CD4-positive, alpha-beta memory T cell (primary cell): ENCODE data around the gene ZNF808. TPM values are rescaled to one million over a fixed set of nuclear protein-coding genes. Genes with fewer than 3 reads are reported as not detected.
A peak's percentile ranks its signal among the peaks of the same experiment; 100 is the strongest.
"Not testable (repeated sequence)": the region's sequence is repeated elsewhere in the genome, so short reads cannot be mapped to it uniquely, and the experiment has no call there.

Experiments used
- CTCF ChIA-PET: fragments of 350-600 bp; sonication (Branson Sonifier 250); formaldehyde crosslinking; loops from one replicate; lab custom pipeline; 2021; ENCODE audit warnings: inconsistent platforms; ENCODE audit not compliant: partially characterized antibody; lab: Charles Lee
- POLR2A ChIA-PET: fragments of 350-600 bp; sonication (Branson Sonifier 250); formaldehyde crosslinking; loops from one replicate; lab custom pipeline; 2021; ENCODE audit not compliant: partially characterized antibody; lab: Charles Lee
- DNase-seq, 5 donors: peaks; one replicate each; pipeline versions ENCODE4 v3.0.0 to v3.0.0-alpha.2; 2020 to 2022; ENCODE audit warnings: mixed read lengths in 1 of 5
- H3K27ac ChIP-seq: one replicate; pipeline ENCODE4 v1.7.0; 2013; ENCODE audit warnings: low read depth, low read length
- H3K27me3 ChIP-seq: 2 replicates; pipeline ENCODE4 v1.7.0; 2013; ENCODE audit warnings: mild to moderate bottlenecking, low read length, moderate library complexity; ENCODE audit not compliant: insufficient read depth
- H3K36me3 ChIP-seq: 2 replicates; pipeline ENCODE4 v1.7.0; 2013; ENCODE audit warnings: mild to moderate bottlenecking, low read length, moderate library complexity; ENCODE audit not compliant: insufficient read depth
- H3K4me1 ChIP-seq: 2 replicates; pipeline ENCODE4 v1.7.0; 2013; ENCODE audit warnings: mild to moderate bottlenecking, low read length, moderate library complexity; ENCODE audit not compliant: insufficient read depth
- H3K4me3 ChIP-seq, 2 donors: one replicate each; pipeline ENCODE4 v1.7.0; 2013; ENCODE audit warnings: low read length in 2 of 2, mild to moderate bottlenecking in 1 of 2
- H3K9me3 ChIP-seq, 2 donors: one replicate each; pipeline ENCODE4 v1.7.0; 2013; ENCODE audit warnings: low read length in 2 of 2, control low read depth in 1 of 2; ENCODE audit not compliant: control insufficient read depth in 1 of 2
- H3K27ac Mint-ChIP-seq, 7 donors: one replicate each; pipeline ENCODE4 v1.8.0; 2020 to 2021; ENCODE audit warnings: mixed read lengths in 7 of 7, mild to moderate bottlenecking in 6 of 7, inconsistent platforms in 3 of 7, moderate library complexity in 3 of 7
- H3K27me3 Mint-ChIP-seq, 2 donors: one replicate each; pipeline ENCODE4 v1.8.0; 2020 to 2021; ENCODE audit warnings: mixed read lengths in 2 of 2
- H3K36me3 Mint-ChIP-seq, 2 donors: one replicate each; pipeline ENCODE4 v1.8.0; 2020 to 2021; ENCODE audit warnings: mixed read lengths in 2 of 2, inconsistent platforms in 1 of 2, mild to moderate bottlenecking in 1 of 2
- H3K4me1 Mint-ChIP-seq, 4 donors: one replicate each; pipeline ENCODE4 v1.8.0; 2020 to 2021; ENCODE audit warnings: mixed read lengths in 4 of 4, mild to moderate bottlenecking in 1 of 4
- H3K4me3 Mint-ChIP-seq, 8 donors: one replicate each; pipeline ENCODE4 v1.8.0; 2020 to 2021; ENCODE audit warnings: mixed read lengths in 8 of 8, mild to moderate bottlenecking in 7 of 8, moderate library complexity in 6 of 8, inconsistent platforms in 3 of 8
- H3K9me3 Mint-ChIP-seq, 8 donors: one replicate each; pipeline ENCODE4 v1.8.0; 2020 to 2021; ENCODE audit warnings: mixed read lengths in 8 of 8, mild to moderate bottlenecking in 5 of 8, inconsistent platforms in 3 of 8, moderate library complexity in 1 of 8
- intact Hi-C: fragments of 100-400 bp; cut with micrococcal nuclease; formaldehyde crosslinking; loops from one replicate; pipeline ENCODE4 v1.15.1; 2023
- polyA plus RNA-seq, 2 donors: library from polyadenylated mRNA; unstranded; fragments of 300-500 nt; fragmentation: Illumina TruSeq; gene quantifications; one replicate each; pipeline ENCODE4 v1.2.3, GENCODE V29; 2021
- total RNA-seq, 2 experiments: library from RNA; stranded (reverse); gene quantifications; one replicate each; pipeline ENCODE4 v1.2.3, GENCODE V29; 2021

ZNF808 gene
- total and polyA plus RNA-seq, 4 experiments from 2014 or later = 2.0 to 65.2 (median 36.3) TPM

DNA sequence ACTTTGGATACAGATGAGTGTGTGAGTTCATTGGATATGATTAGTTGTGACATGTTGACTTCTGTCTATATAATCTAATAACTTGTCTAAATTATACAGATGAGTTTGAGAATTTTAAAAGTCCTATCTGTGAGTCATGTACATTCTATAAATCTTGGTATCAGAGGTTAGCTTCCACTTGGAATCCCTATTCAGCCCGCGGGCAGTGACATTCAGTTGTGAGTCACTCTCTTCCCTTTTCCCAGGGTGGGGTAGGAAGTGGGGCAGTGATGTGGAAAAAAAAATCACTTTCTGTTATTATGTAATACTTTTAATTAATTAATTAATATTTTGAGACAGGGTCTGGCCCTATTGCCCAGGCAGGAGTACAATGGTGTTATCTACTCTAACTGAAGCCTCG is 33.0 kb upstream of the ZNF808 start:
- ChIA-PET POLR2A (no interaction called here), CTCF (no interaction called here)
- Histone ChIP-seq H3K36me3 (no peaks in the 10 kb centered on the region), H3K9me3 (peaks cover 0 to 3% of the 10 kb centered on the region in 2 donors), H3K27ac (no peak overlapping the region), H3K4me1 (no peaks in the 10 kb centered on the region), H3K27me3 (no peaks in the 10 kb centered on the region), H3K4me3 (no peak overlapping the region)
- no peaks in the 10 kb centered on the region for H3K4me1 Mint-ChIP-seq
- peaks cover 32 to 34% of the 10 kb centered on the region in 2 donors for H3K36me3 Mint-ChIP-seq
- no peak overlapping the region for H3K27ac Mint-ChIP-seq
- no peak for DNase-seq
- H3K9me3 Mint-ChIP-seq = peaks cover 2 to 88% (median 68%) of the 10 kb centered on the region in 8 donors
- H3K27me3 Mint-ChIP-seq = peaks cover 0 to 2% of the 10 kb centered on the region in 2 donors
- no peak overlapping the region for H3K4me3 Mint-ChIP-seq
- intact Hi-C loops = no loop called here

DNA sequence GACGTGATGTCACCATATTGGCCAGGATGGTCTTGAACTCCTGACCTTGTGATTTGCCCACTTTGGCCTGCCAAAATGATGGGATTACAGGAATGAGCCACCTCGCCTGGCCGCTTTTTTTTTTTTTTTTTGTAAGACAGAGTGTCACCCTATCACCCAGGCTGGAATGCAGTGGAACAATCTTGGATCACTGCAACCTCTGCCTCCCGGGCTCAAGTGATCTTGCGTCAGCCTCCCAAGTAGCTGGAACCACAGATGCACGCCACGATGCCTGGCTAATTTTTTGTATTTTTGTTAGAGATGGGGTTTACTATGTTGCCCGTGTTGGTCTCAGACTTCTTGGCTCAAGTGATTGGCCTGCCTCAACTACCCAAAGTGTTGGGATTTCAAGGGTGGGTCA is 28.9 kb upstream of the ZNF808 start:
- ChIA-PET CTCF (no interaction called here), POLR2A (no interaction called here)
- Mint-ChIP-seq H3K9me3 (peaks cover 5 to 89% (median 68%) of the 10 kb centered on the region in 8 donors), H3K27me3 (peaks cover 0 to under 1% of the 10 kb centered on the region in 2 donors), H3K36me3 (peaks cover 42 to 50% of the 10 kb centered on the region in 2 donors), H3K4me3 (no peak overlapping the region), H3K27ac (no peak overlapping the region), H3K4me1 (no peaks in the 10 kb centered on the region)
- Histone ChIP-seq H3K27ac (no peak overlapping the region), H3K9me3 (no peaks in the 10 kb centered on the region), H3K27me3 (no peaks in the 10 kb centered on the region), H3K4me3 (no peak overlapping the region), H3K36me3 (no peaks in the 10 kb centered on the region), H3K4me1 (no peaks in the 10 kb centered on the region)
- DNase-seq = no peak
- intact Hi-C loops = no loop called here

DNA sequence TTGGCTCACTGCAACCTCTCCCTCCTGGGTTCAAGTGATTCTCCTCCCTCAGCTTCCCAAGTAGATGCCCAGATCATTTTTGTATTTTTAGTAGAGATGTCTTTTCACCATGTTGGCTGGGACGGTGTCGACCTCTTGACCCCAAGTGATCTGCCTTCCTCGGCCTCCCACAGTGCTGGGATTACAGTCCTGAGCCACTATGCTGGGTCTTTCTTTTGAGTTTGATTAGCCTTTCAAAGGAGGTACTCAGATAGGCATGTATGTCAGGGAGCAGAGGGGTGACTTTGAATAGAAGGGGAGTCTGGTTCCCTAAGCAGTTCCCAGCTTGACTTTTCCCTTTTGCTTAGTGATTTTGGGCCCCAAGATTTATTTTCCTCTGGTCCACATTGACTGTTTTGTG is 27.0 kb upstream of the ZNF808 start:
- H3K4me1 ChIP-seq, H3K27me3 Mint-ChIP-seq, POLR2A ChIA-PET, H3K36me3 ChIP-seq, H3K4me3 Mint-ChIP-seq, CTCF ChIA-PET, intact Hi-C loops, H3K27me3 ChIP-seq, H3K4me3 ChIP-seq, DNase-seq, H3K9me3 ChIP-seq, H3K27ac ChIP-seq, H3K4me1 Mint-ChIP-seq: not testable (repeated sequence)
- Mint-ChIP-seq H3K27ac (peak overlapping the region in 1 of 7 donors; percentile 57), H3K9me3 (peaks cover 2 to 86% (median 67%) of the 10 kb centered on the region in 8 donors), H3K36me3 (peaks cover 42 to 56% of the 10 kb centered on the region in 2 donors)

- intact Hi-C loops = not testable (repeated sequence)
- Mint-ChIP-seq H3K36me3 (peaks cover 46 to 57% of the 10 kb centered on the region in 2 donors), H3K9me3 (peaks cover 2 to 85% (median 67%) of the 10 kb centered on the region in 8 donors)
Observed at GRCh38 chr19:52500991-52501390, 26.5 kb upstream of the ZNF808 start.

GRCh38 chr19:52507266-52507665 is 20.2 kb upstream of the ZNF808 start:
- Histone ChIP-seq H3K4me1 (no peaks in the 10 kb centered on the region), H3K9me3 (peaks cover 0 to 3% of the 10 kb centered on the region in 2 donors), H3K27me3 (no peaks in the 10 kb centered on the region), H3K36me3 (no peaks in the 10 kb centered on the region), H3K27ac (no peak overlapping the region), H3K4me3 (no peak overlapping the region)
- no peaks in the 10 kb centered on the region for H3K4me1 Mint-ChIP-seq
- H3K36me3 Mint-ChIP-seq = peaks cover 55 to 57% of the 10 kb centered on the region in 2 donors
- ChIA-PET CTCF (no interaction called here), POLR2A (no interaction called here)
- H3K27me3 Mint-ChIP-seq = no peaks in the 10 kb centered on the region
- no peak overlapping the region for H3K4me3 Mint-ChIP-seq
- H3K27ac Mint-ChIP-seq = no peak overlapping the region
- H3K9me3 Mint-ChIP-seq = peaks cover 4 to 78% (median 61%) of the 10 kb centered on the region in 8 donors
- DNase-seq = no peak
- intact Hi-C loops = no loop called here

More at GRCh38 chr19:52500991-52501390, 26.5 kb upstream of the ZNF808 start:
- H3K36me3 ChIP-seq, CTCF ChIA-PET, H3K4me3 Mint-ChIP-seq, DNase-seq, H3K27me3 Mint-ChIP-seq, H3K27ac ChIP-seq, POLR2A ChIA-PET, H3K9me3 ChIP-seq, H3K27me3 ChIP-seq, H3K4me3 ChIP-seq, H3K4me1 Mint-ChIP-seq, H3K27ac Mint-ChIP-seq, H3K4me1 ChIP-seq: not testable (repeated sequence)

GRCh38 chr19:52516191-52516590 is 11.3 kb upstream of the ZNF808 start:
- Histone ChIP-seq H3K9me3 (peaks cover 0 to 10% of the 10 kb centered on the region in 2 donors), H3K27me3 (no peaks in the 10 kb centered on the region), H3K27ac (no peak overlapping the region), H3K36me3 (no peaks in the 10 kb centered on the region), H3K4me3 (no peak overlapping the region), H3K4me1 (no peaks in the 10 kb centered on the region)
- Mint-ChIP-seq H3K27ac (no peak overlapping the region), H3K4me3 (no peak overlapping the region), H3K27me3 (peaks cover 4 to 7% of the 10 kb centered on the region in 2 donors), H3K9me3 (peaks cover 5 to 94% (median 77%) of the 10 kb centered on the region in 8 donors), H3K4me1 (peaks cover 0 to 2% (median under 1%) of the 10 kb centered on the region in 4 donors), H3K36me3 (peaks cover 28 to 32% of the 10 kb centered on the region in 2 donors)
- no peak for DNase-seq
- intact Hi-C loops = loop anchor here (5.0 kb wide), 1 partner anchor 331 kb away; no protein-coding TSS in a partner anchor
- CTCF ChIA-PET = no interaction called here
- POLR2A ChIA-PET = no interaction called here

GRCh38 chr19:52518646-52519045 is 8.8 kb upstream of the ZNF808 start:
- Histone ChIP-seq H3K27ac (no peak overlapping the region), H3K36me3 (no peaks in the 10 kb centered on the region), H3K4me3 (no peak overlapping the region), H3K4me1 (no peaks in the 10 kb centered on the region), H3K27me3 (no peaks in the 10 kb centered on the region), H3K9me3 (peaks cover 0 to 7% of the 10 kb centered on the region in 2 donors)
- intact Hi-C loops = loop anchor here (5.0 kb wide), 1 partner anchor 329 kb away; no protein-coding TSS in a partner anchor
- CTCF ChIA-PET = no interaction called here
- POLR2A ChIA-PET = no interaction called here
- peaks cover 0 to 88% (median 69%) of the 10 kb centered on the region in 8 donors for H3K9me3 Mint-ChIP-seq
- H3K4me3 Mint-ChIP-seq = no peak overlapping the region
- H3K27ac Mint-ChIP-seq = peak overlapping the region in 1 of 7 donors; percentile 7
- H3K27me3 Mint-ChIP-seq = peaks cover 4 to 7% of the 10 kb centered on the region in 2 donors
- peaks cover 0 to 2% (median under 1%) of the 10 kb centered on the region in 4 donors for H3K4me1 Mint-ChIP-seq
- DNase-seq = no peak
- H3K36me3 Mint-ChIP-seq = peaks cover 17 to 19% of the 10 kb centered on the region in 2 donors
